Prostate gland (tissue), 2 donors: ENCODE data around the gene PDZRN3.

ENCODE experiments used
- CTCF ChIP-seq, 4 experiments: fragments of 200-600 bp in 2 of 4; fragments of 450-650 bp in 2 of 4; sonication (generic) in 2 of 4; IDR thresholded peaks; 1 replicate in 3 of 4; 2 replicates in 1 of 4; pipeline ENCODE4 v1.5.1; 2016 to 2019; ENCODE audit warnings: antibody characterized with exemption in 4 of 4, mild to moderate bottlenecking in 2 of 4, moderate library complexity in 2 of 4
- POLR2A ChIP-seq: fragments of 450-650 bp; IDR thresholded peaks from one replicate; pipeline ENCODE4 v1.6.1; 2016; ENCODE audit warnings: antibody characterized with exemption, mild to moderate bottlenecking

DNA sequence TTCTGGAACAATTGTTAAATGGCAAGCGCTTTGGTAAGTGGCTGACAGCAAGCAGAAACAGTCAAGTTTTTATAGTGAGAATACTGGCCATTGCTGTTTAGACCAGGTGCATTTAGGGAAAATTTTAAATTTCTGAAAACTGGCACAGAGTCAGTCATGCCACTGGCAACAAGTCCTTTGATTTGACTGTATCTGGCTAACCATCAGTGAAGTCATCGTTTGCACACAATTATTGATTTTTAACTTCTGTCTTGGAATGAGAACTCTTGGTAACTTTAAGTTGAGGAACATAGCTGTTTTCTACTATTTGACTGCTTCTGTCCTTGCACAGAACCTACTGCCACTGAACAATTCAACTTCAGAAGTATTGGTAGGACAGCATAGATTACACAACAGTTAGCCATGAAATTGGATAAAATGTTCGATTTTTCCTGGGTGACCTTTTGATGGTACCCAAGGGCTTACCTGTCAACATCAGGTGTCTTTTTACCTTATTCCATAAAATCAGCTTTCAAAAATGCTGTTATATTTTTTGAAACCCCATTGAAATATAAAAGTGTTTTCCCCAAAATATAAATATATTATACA is 225.0 kb downstream of the PDZRN3 start:
- TF ChIP-seq CTCF (IDR thresholded peaks at IDR 0.05): no peak
- no peak for TF ChIP-seq POLR2A
